GM12878 (cell line): ENCODE results near the gene PARD6A. TPM values are rescaled to one million over a fixed set of nuclear protein-coding genes. Genes with fewer than 3 reads are reported as not detected.

Experiments used
- ATAC-seq: fragments of 200-7000 bp; cut with Tn5 transposase; 3 replicates; pipeline ENCODE4 v1.9.1; 2020; ENCODE audit warnings: mild to moderate bottlenecking, moderate library complexity
- BruUV-seq: library from RNA; stranded (reverse); fragments of 400-500 nt; replicated peaks from 2 replicates; lab custom pipeline; 2021; lab: Mats Ljungman, UMichigan
- CTCF ChIA-PET: fragments of 300-600 bp; sonication (Branson Sonifier 250); formaldehyde crosslinking; extraction: SDS; loops from one replicate; lab custom pipeline; 2021; ENCODE audit warnings: inconsistent platforms; lab: Yijun Ruan, JAX
- POLR2A ChIA-PET: fragments of 350-600 bp; formaldehyde crosslinking; extraction: SDS; loops from one replicate; lab custom pipeline; 2021; ENCODE audit warnings: inconsistent platforms; lab: Charles Lee
- RAD21 ChIA-PET: fragments of 300-600 bp; sonication (Branson Sonifier 250); formaldehyde crosslinking; loops from one replicate; lab custom pipeline; 2023; ENCODE audit warnings: antibody characterized with exemption; ENCODE audit not compliant: unreplicated experiment; lab: Charles Lee
- SMC1A ChIA-PET: fragments of 300-600 bp; sonication (Branson Sonifier 250); formaldehyde crosslinking; loops from one replicate; lab custom pipeline; 2023; ENCODE audit not compliant: unreplicated experiment, uncharacterized antibody; lab: Charles Lee
- DNase-seq: peaks from one replicate; pipeline ENCODE4 v3.0.0-alpha.2; 2011; ENCODE audit warnings: low read depth, low spot score
- FAIRE-seq: peaks from 3 replicates; lab custom pipeline; 2011; peaks lifted over from hg19 to GRCh38; lab: Jason Lieb, UNC
- H2AFZ ChIP-seq: 2 replicates; pipeline ENCODE4 v1.6.0; 2011; ENCODE audit warnings: low read depth, low read length, control low read depth; ENCODE audit not compliant: control insufficient read depth
- H3K27ac ChIP-seq: 2 replicates; pipeline ENCODE4 v1.5.1; 2011; ENCODE audit warnings: control low read depth; ENCODE audit not compliant: control insufficient read depth, insufficient read depth
- H3K27me3 ChIP-seq, 2 experiments: replicated peaks in 1 of 2; 2 replicates each; pipeline versions ENCODE4 v1.6.0 to v1.6.1; 2011; ENCODE audit warnings: low read length in 1 of 2; ENCODE audit not compliant: control insufficient read depth in 2 of 2, insufficient read depth in 2 of 2
- H3K36me3 ChIP-seq, 2 experiments: 2 replicates each; pipeline ENCODE4 v1.5.1; 2011; ENCODE audit warnings: low read length in 1 of 2; ENCODE audit not compliant: control insufficient read depth in 2 of 2, insufficient read depth in 2 of 2
- H3K4me1 ChIP-seq: 2 replicates; pipeline ENCODE4 v1.6.1; 2011; ENCODE audit warnings: mild to moderate bottlenecking, low read length, moderate library complexity, mixed read lengths; ENCODE audit not compliant: control insufficient read depth, insufficient read depth
- H3K4me2 ChIP-seq: 2 replicates; pipeline ENCODE4 v1.6.0; 2011; ENCODE audit warnings: control low read depth; ENCODE audit not compliant: control insufficient read depth, insufficient read depth
- H3K4me3 ChIP-seq: fragments of 200-600 bp; sonication (generic); 2 replicates; pipeline ENCODE4 v1.5.1; 2016
- H3K79me2 ChIP-seq: 2 replicates; pipeline ENCODE4 v1.6.0; 2011; ENCODE audit warnings: low read length; ENCODE audit not compliant: control insufficient read depth, insufficient read depth
- H3K9ac ChIP-seq: 2 replicates; pipeline ENCODE4 v1.8.0; 2011; ENCODE audit warnings: low read length, control low read depth, mixed read lengths; ENCODE audit not compliant: control insufficient read depth, insufficient read depth
- H3K9me3 ChIP-seq: replicated peaks from 3 replicates; pipeline ENCODE4 v1.5.1; 2011; ENCODE audit warnings: mild to moderate bottlenecking, low read length; ENCODE audit not compliant: control insufficient read depth, insufficient read depth
- H4K20me1 ChIP-seq: 2 replicates; pipeline ENCODE4 v1.6.0; 2011; ENCODE audit not compliant: control insufficient read depth, insufficient read depth
- CBX5 ChIP-seq: sonication (generic); IDR thresholded peaks from 2 replicates; pipeline ENCODE4 v1.6.1; 2016; ENCODE audit warnings: low read depth, moderate library complexity, mild to moderate bottlenecking, inconsistent platforms
- CHD1 ChIP-seq: IDR thresholded peaks from 2 replicates; pipeline ENCODE4 v1.6.1; 2012; ENCODE audit warnings: low read depth, low read length, improper control_type of control experiment
- CHD2 ChIP-seq: IDR thresholded peaks from 2 replicates; pipeline ENCODE4 v1.6.1; 2011; ENCODE audit warnings: low read depth, low read length, improper control_type of control experiment, borderline replicate concordance
- CHD4 ChIP-seq: fragments of 200-600 bp; sonication (generic); IDR thresholded peaks from 2 replicates; pipeline ENCODE4 v1.6.1; 2016; ENCODE audit warnings: mild to moderate bottlenecking
- CUX1 ChIP-seq: IDR thresholded peaks from 2 replicates; pipeline ENCODE4 v1.6.1; 2012; ENCODE audit warnings: improper control_type of control experiment, low read depth, low read length; ENCODE audit not compliant: insufficient replicate concordance
- EGR1 ChIP-seq, 2 experiments: IDR thresholded peaks; 1 replicate in 1 of 2; 2 replicates in 1 of 2; pipeline ENCODE4 v1.6.1; 2011 to 2012; ENCODE audit warnings: low read depth in 2 of 2, low read length in 2 of 2, borderline replicate concordance in 1 of 2, mild to moderate bottlenecking in 1 of 2, moderate library complexity in 1 of 2
- PAX5 ChIP-seq: IDR thresholded peaks from 2 replicates; pipeline ENCODE4 v1.6.1; 2011; ENCODE audit warnings: low read depth, low read length, borderline replicate concordance
- POU2F2 ChIP-seq: IDR thresholded peaks from 3 replicates; pipeline ENCODE4 v1.6.1; 2011; ENCODE audit warnings: low read depth, mild to moderate bottlenecking, low read length, borderline replicate concordance
- RAD51 ChIP-seq: fragments of 450-650 bp; IDR thresholded peaks from 2 replicates; pipeline ENCODE4 v1.6.1; 2016; ENCODE audit warnings: moderate library complexity, mild to moderate bottlenecking, inconsistent platforms
- SMAD1 ChIP-seq: fragments of 450-650 bp; IDR thresholded peaks from 2 replicates; pipeline ENCODE4 v1.6.1; 2018; ENCODE audit warnings: mild to moderate bottlenecking, low read depth; ENCODE audit not compliant: partially characterized antibody
- TBL1XR1 ChIP-seq: IDR thresholded peaks from 2 replicates; pipeline ENCODE4 v1.6.1; 2012; ENCODE audit warnings: low read depth, low read length, improper control_type of control experiment
- ZNF217 ChIP-seq: fragments of 450-650 bp; IDR thresholded peaks from 2 replicates; pipeline ENCODE4 v1.6.1; 2017; ENCODE audit warnings: antibody characterized with exemption, mild to moderate bottlenecking
- ZNF687 ChIP-seq: fragments of 450-650 bp; IDR thresholded peaks from 2 replicates; pipeline ENCODE4 v1.6.1; 2017; ENCODE audit warnings: mild to moderate bottlenecking, moderate library complexity
- WGBS: methylation state at CpG from one replicate; pipeline ENCODE4 v1.1.6; 2016; ENCODE audit warnings: low lambda C conversion rate; ENCODE audit not compliant: insufficient replicate concordance, insufficient coverage; ENCODE audit errors: missing lambda C conversion rate; 5-methylcytosine and 5-hydroxymethylcytosine counted together
- in situ Hi-C: fragments of 300-500 bp; cut with MboI; formaldehyde crosslinking; loops from 9 replicates; pipeline ENCODE4 v1.14.3; 2018; ENCODE audit warnings: mixed read lengths
- intact Hi-C: fragments of 100-400 bp; cut with micrococcal nuclease; formaldehyde crosslinking; loops from one replicate; pipeline ENCODE4 v1.14.2; 2022; ENCODE audit not compliant: unreplicated experiment
- polyA plus RNA-seq, 11 experiments: library from polyadenylated mRNA; depleted of rRNA in 4 of 11; unstranded in 6 of 11; stranded (reverse) in 5 of 11; fragments of >200 nt; fragmentation: Nextera tagmentation in 4 of 11; fragmentation: Illumina TruSeq in 1 of 11; extraction: Ambion mirVana in 4 of 11; extraction: Trizol in 1 of 11; gene quantifications; 1 replicate in 1 of 11; 2 replicates in 10 of 11; pipeline versions ENCODE4 v1.2.1 to v1.2.3, GENCODE V29; 2011 to 2016; ENCODE audit warnings: inconsistent platforms in 2 of 11, missing spikeins in 2 of 11, low read depth in 1 of 11
- total RNA-seq, 4 experiments: library from RNA; depleted of rRNA in 3 of 4; stranded (reverse); fragments of >200 nt in 3 of 4; fragmentation: Illumina TruSeq in 1 of 4; extraction: Trizol in 1 of 4; gene quantifications; 2 replicates each; pipeline versions ENCODE4 v1.2.1 to v1.2.3, GENCODE V29; 2013 to 2021

Gene PARD6A
- total and polyA plus RNA-seq, 10 of the 15 experiments (the other 5 are each of a cell fraction or from before 2014, with no cell fraction given): 0.42 to 10.1 (median 4.4) TPM

GRCh38 chr16:67644038-67644437, 16.7 kb upstream of the PARD6A start:
- Histone ChIP-seq H3K36me3 (peaks cover 0 to 2% of the 10 kb centered on the region in 2 experiments; a peak in 3 of 4 replicates), H3K27ac (no peak overlapping the region), H3K9ac (peak overlapping the region; percentile 83), H2AFZ (peak overlapping the region; percentile 65), H3K27me3 (no peaks in the 10 kb centered on the region), H3K4me1 (peaks cover 11% of the 10 kb centered on the region; the same call in 1 of the 2 replicates), H3K4me3 (no peak overlapping the region), H3K79me2 (peaks cover 11% of the 10 kb centered on the region), H3K9me3 (no peaks in the 10 kb centered on the region), H4K20me1 (no peaks in the 10 kb centered on the region), H3K4me2 (peak overlapping the region; percentile 95)
- FAIRE-seq (no peak), DNase-seq (no peak), ATAC-seq (no peak)
- ChIA-PET CTCF (interaction anchor here (0.7 to 9.0 kb wide), 25 partner anchors 12 to 216 kb away, joined by 3 to 138 read pairs (median 7); partner anchors contain the start of genes ACD, ATP6V0D1, C16orf86 and CTCF), POLR2A (interaction anchor here (0.8 to 1.8 kb wide), 5 partner anchors 19 to 97 kb away, joined by 4 to 11 read pairs (median 9); partner anchors contain the start of gene CTCF), SMC1A (interaction anchor here (0.7 to 7.6 kb wide), 13 partner anchors 19 to 163 kb away, joined by 3 to 86 read pairs (median 5); partner anchors contain the start of genes ATP6V0D1 and CTCF), RAD21 (interaction anchor here (1.0 to 5.5 kb wide), 13 partner anchors 16 to 163 kb away, joined by 3 to 102 read pairs (median 10); partner anchors contain the start of genes ACD, ATP6V0D1, C16orf86 and CTCF)
- in situ Hi-C loops (loop anchor here (5.0 kb wide), 1 partner anchor 97 kb away; no protein-coding TSS in a partner anchor), intact Hi-C loops (loop anchor here (1.0 to 2.0 kb wide), 3 partner anchors 61 to 123 kb away; no protein-coding TSS in a partner anchor)
- 94% methylated on average over 9 of the region's 9 CpGs for WGBS
- no TSS peak for BruUV-seq
- TF ChIP-seq EGR1 (IDR thresholded peaks at IDR 0.05; ENCODE audit: borderline replicate concordance in 1 of 2, low read depth in 2 of 2, low read length in 2 of 2) (no peak), CHD4 (no peak), CBX5 (no peak), PAX5 (no peak), ZNF217 (no peak), POU2F2 (no peak), TBL1XR1 (no peak), CHD1 (no peak), CHD2 (no peak), RAD51 (no peak), ZNF687 (no peak), CUX1 (no peak), SMAD1 (no peak)
